T-cell (primary cell): Measurements from ENCODE around the gene SPZ1. TPM values are rescaled to one million over a fixed set of nuclear protein-coding genes. Genes with fewer than 3 reads are reported as not detected.
"Not testable (repeated sequence)": the region's sequence is repeated elsewhere in the genome, so short reads cannot be mapped to it uniquely, and the experiment has no call there.

Experiments
- ATAC-seq, 4 experiments: fragments of 200-7000 bp in 3 of 4; fragments of 150-1000 bp in 1 of 4; cut with Tn5 transposase; replicated peaks in 1 of 4; 1 replicate in 3 of 4; 2 replicates in 1 of 4; pipeline ENCODE4 v1.10.0; 2021; ENCODE audit warnings: moderate library complexity in 3 of 4, mild to moderate bottlenecking in 2 of 4, moderate number of reproducible peaks in 1 of 4
- CTCF ChIA-PET, 2 donors: fragments of 300-600 bp; sonication (Branson Sonifier 250); formaldehyde crosslinking; loops; one replicate each; lab custom pipeline; 2022; ENCODE audit warnings: antibody characterized with exemption in 2 of 2; lab: Charles Lee
- POLR2A ChIA-PET, 2 donors: fragments of 300-600 bp; sonication (Branson Sonifier 250); formaldehyde crosslinking; loops; one replicate each; lab custom pipeline; 2022; ENCODE audit warnings: antibody characterized with exemption in 2 of 2; lab: Charles Lee
- DNase-seq, 35 experiments: peaks; one replicate each; pipeline versions ENCODE4 v3.0.0 to v3.0.0-alpha.2; 2013 to 2023
- H3K27ac ChIP-seq: one replicate; pipeline ENCODE4 v1.5.1; 2013; ENCODE audit warnings: low read length
- H3K27me3 ChIP-seq, 2 experiments: replicated peaks in 1 of 2; 1 replicate in 1 of 2; 2 replicates in 1 of 2; pipeline versions ENCODE4 v1.6.1 to v1.7.0; 2013; ENCODE audit warnings: low read length in 1 of 2, mixed read lengths in 1 of 2; ENCODE audit not compliant: control insufficient read depth in 2 of 2, insufficient read depth in 2 of 2; ENCODE audit errors: extremely low read depth in 1 of 2
- H3K36me3 ChIP-seq, 2 donors: 1 replicate in 1 of 2; 2 replicates in 1 of 2; pipeline versions ENCODE4 v1.6.1 to v1.7.0; 2013; ENCODE audit warnings: low read length in 1 of 2; ENCODE audit not compliant: control insufficient read depth in 2 of 2, insufficient read depth in 1 of 2; ENCODE audit errors: extremely low read depth in 1 of 2
- H3K4me1 ChIP-seq, 2 experiments: 1 replicate in 1 of 2; 2 replicates in 1 of 2; pipeline versions ENCODE4 v1.6.1 to v1.7.0; 2013; ENCODE audit warnings: low read length in 2 of 2, mixed read lengths in 1 of 2; ENCODE audit not compliant: insufficient read depth in 2 of 2, control insufficient read depth in 1 of 2; ENCODE audit errors: extremely low read depth in 1 of 2
- H3K4me3 ChIP-seq, 2 donors: 1 replicate in 1 of 2; 2 replicates in 1 of 2; pipeline versions ENCODE4 v1.5.1 to v1.7.0; 2013; ENCODE audit warnings: mild to moderate bottlenecking in 2 of 2, low read length in 1 of 2, moderate library complexity in 1 of 2; ENCODE audit not compliant: control insufficient read depth in 1 of 2; ENCODE audit errors: extremely low read depth in 1 of 2
- H3K9me3 ChIP-seq: 2 replicates; pipeline ENCODE4 v1.7.0; 2013
- H3K27ac Mint-ChIP-seq, 2 donors: one replicate each; pipeline ENCODE4 v1.8.0; 2020 to 2021; ENCODE audit warnings: mild to moderate bottlenecking in 2 of 2, mixed read lengths in 2 of 2
- H3K27me3 Mint-ChIP-seq, 2 donors: one replicate each; pipeline ENCODE4 v1.8.0; 2021 to 2022; ENCODE audit warnings: mixed read lengths in 2 of 2
- H3K36me3 Mint-ChIP-seq: one replicate; pipeline ENCODE4 v1.8.0; 2021; ENCODE audit warnings: mixed read lengths
- H3K4me1 Mint-ChIP-seq, 3 donors: one replicate each; pipeline ENCODE4 v1.8.0; 2020 to 2022; ENCODE audit warnings: mixed read lengths in 3 of 3, mild to moderate bottlenecking in 1 of 3
- H3K4me3 Mint-ChIP-seq, 3 donors: one replicate each; pipeline ENCODE4 v1.8.0; 2020 to 2022; ENCODE audit warnings: mild to moderate bottlenecking in 3 of 3, mixed read lengths in 3 of 3, moderate library complexity in 3 of 3
- H3K9me3 Mint-ChIP-seq, 3 donors: one replicate each; pipeline ENCODE4 v1.8.0; 2020 to 2022; ENCODE audit warnings: mixed read lengths in 3 of 3
- WGBS: methylation state at CpG from one replicate; pipeline ENCODE4 v1.1.5; 2013; ENCODE audit warnings: missing lambda C conversion rate; ENCODE audit not compliant: insufficient coverage; 5-methylcytosine and 5-hydroxymethylcytosine counted together
- total RNA-seq, 35 experiments: library from RNA in 6 of 35; stranded (reverse) in 6 of 35; fragments of 120-200 nt in 1 of 35; gene quantifications; one replicate each; pipeline versions ENCODE4 v1.2.1 to v1.2.4 and lab custom pipeline; 2013 to 2026

The SPZ1 gene
- total RNA-seq, 5 donors from 2014 or later (not counting 1 experiment from before 2014, with no cell fraction given), result not detected

GRCh38 chr5:80299601-80300000 is 20.2 kb upstream of the SPZ1 start:
- H3K36me3 ChIP-seq, result no peaks in the 10 kb centered on the region
- H3K4me1 Mint-ChIP-seq, result no peaks in the 10 kb centered on the region

GRCh38 chr5:80300125-80300524 is 19.7 kb upstream of the SPZ1 start:
- WGBS, result 98% methylated on average over 8 of the region's 8 CpGs

More at GRCh38 chr5:80299601-80300000, 20.2 kb upstream of the SPZ1 start:
- no peaks in the 10 kb centered on the region for H3K9me3 ChIP-seq
- no peaks in the 10 kb centered on the region for H3K27me3 ChIP-seq
- no peaks in the 10 kb centered on the region for H3K36me3 Mint-ChIP-seq
- ATAC-seq (no peak), DNase-seq (no peak)
- H3K4me3 ChIP-seq, result no peak overlapping the region
- ChIA-PET CTCF (no interaction called here), POLR2A (no interaction called here)
- 92% methylated on average over 8 of the region's 8 CpGs for WGBS
- no peak overlapping the region for H3K27ac ChIP-seq
- H3K4me1 ChIP-seq, result no peaks in the 10 kb centered on the region
- no peaks in the 10 kb centered on the region for H3K9me3 Mint-ChIP-seq
- H3K27me3 Mint-ChIP-seq, result no peaks in the 10 kb centered on the region
- no peak overlapping the region for H3K27ac Mint-ChIP-seq
- no peak overlapping the region for H3K4me3 Mint-ChIP-seq

GRCh38 chr5:80300796-80301195 is 19.0 kb upstream of the SPZ1 start:
- ATAC-seq, H3K27ac ChIP-seq, H3K27me3 Mint-ChIP-seq, H3K4me3 ChIP-seq, H3K4me1 ChIP-seq, H3K4me1 Mint-ChIP-seq, CTCF ChIA-PET, H3K9me3 Mint-ChIP-seq, H3K36me3 ChIP-seq, DNase-seq, H3K9me3 ChIP-seq, H3K36me3 Mint-ChIP-seq, H3K27me3 ChIP-seq, H3K4me3 Mint-ChIP-seq, POLR2A ChIA-PET, H3K27ac Mint-ChIP-seq: not testable (repeated sequence)
- no CpG with 5 or more reads among the region's 27 CpGs for WGBS

More at GRCh38 chr5:80300125-80300524, 19.7 kb upstream of the SPZ1 start:
- Mint-ChIP-seq H3K4me1 (no peaks in the 10 kb centered on the region), H3K36me3 (no peaks in the 10 kb centered on the region), H3K27me3 (no peaks in the 10 kb centered on the region), H3K9me3 (no peaks in the 10 kb centered on the region), H3K4me3 (no peak overlapping the region), H3K27ac (no peak overlapping the region)
- no peak for ATAC-seq
- Histone ChIP-seq H3K4me3 (no peak overlapping the region), H3K4me1 (no peaks in the 10 kb centered on the region), H3K36me3 (no peaks in the 10 kb centered on the region), H3K27ac (no peak overlapping the region), H3K9me3 (no peaks in the 10 kb centered on the region), H3K27me3 (no peaks in the 10 kb centered on the region)
- no peak for DNase-seq
- POLR2A ChIA-PET, result interaction anchor here in 1 of 2 donors (0.5 kb wide), 1 partner anchor 124 kb away, joined by 3 read pairs; no protein-coding TSS in a partner anchor
- CTCF ChIA-PET, result no interaction called here

GRCh38 chr5:80301342-80301741 is 18.5 kb upstream of the SPZ1 start:
- H3K27ac Mint-ChIP-seq, DNase-seq, H3K4me3 ChIP-seq, POLR2A ChIA-PET, H3K36me3 ChIP-seq, H3K4me1 ChIP-seq, H3K27me3 ChIP-seq, H3K9me3 Mint-ChIP-seq, H3K4me1 Mint-ChIP-seq, H3K27me3 Mint-ChIP-seq, H3K4me3 Mint-ChIP-seq, H3K27ac ChIP-seq, CTCF ChIA-PET, H3K9me3 ChIP-seq, ATAC-seq, H3K36me3 Mint-ChIP-seq: not testable (repeated sequence)
- no CpG with 5 or more reads among the region's 34 CpGs for WGBS

- Mint-ChIP-seq H3K27ac (no peak overlapping the region), H3K4me1 (no peaks in the 10 kb centered on the region), H3K27me3 (no peaks in the 10 kb centered on the region), H3K36me3 (no peaks in the 10 kb centered on the region), H3K4me3 (no peak overlapping the region), H3K9me3 (no peaks in the 10 kb centered on the region)
- CTCF ChIA-PET, result interaction anchor here in 1 of 2 donors (2.4 kb wide), 1 partner anchor 211 kb away, joined by 11 read pairs; no protein-coding TSS in a partner anchor
- H3K27me3 ChIP-seq, result no peaks in the 10 kb centered on the region
- WGBS, result 94% methylated on average over 7 of the region's 11 CpGs
- no peak for ATAC-seq
- H3K9me3 ChIP-seq, result no peaks in the 10 kb centered on the region
- DNase-seq, result no peak
- H3K27ac ChIP-seq, result no peak overlapping the region
- no peak overlapping the region for H3K4me3 ChIP-seq
- H3K4me1 ChIP-seq, result no peaks in the 10 kb centered on the region
- no peaks in the 10 kb centered on the region for H3K36me3 ChIP-seq
- POLR2A ChIA-PET, result no interaction called here
Observed at GRCh38 chr5:80302636-80303035, 17.2 kb upstream of the SPZ1 start.

GRCh38 chr5:80308526-80308925 is 11.3 kb upstream of the SPZ1 start:
- no peak for DNase-seq
- no peaks in the 10 kb centered on the region for H3K4me1 ChIP-seq
- ChIA-PET CTCF (interaction anchor here (0.7 to 7.6 kb wide), 12 partner anchors 9 to 321 kb away, joined by 3 to 169 read pairs (median 6); no protein-coding TSS in a partner anchor), POLR2A (no interaction called here)
- H3K4me1 Mint-ChIP-seq, result no peaks in the 10 kb centered on the region
- no peaks in the 10 kb centered on the region for H3K9me3 Mint-ChIP-seq
- H3K36me3 ChIP-seq, result no peaks in the 10 kb centered on the region
- H3K27me3 Mint-ChIP-seq, result no peaks in the 10 kb centered on the region
- no peak overlapping the region for H3K4me3 ChIP-seq
- H3K27ac ChIP-seq, result no peak overlapping the region
- H3K36me3 Mint-ChIP-seq, result no peaks in the 10 kb centered on the region
- peaks cover 0 to 2% of the 10 kb centered on the region in 2 experiments for H3K27me3 ChIP-seq
- H3K4me3 Mint-ChIP-seq, result no peak overlapping the region
- H3K9me3 ChIP-seq, result no peaks in the 10 kb centered on the region
- H3K27ac Mint-ChIP-seq, result no peak overlapping the region
- ATAC-seq, result no peak
- 91% methylated on average over 8 of the region's 11 CpGs for WGBS
